Measurements from ENCODE around the gene C11orf97.
A peak's percentile ranks its signal among the peaks of the same experiment; 100 is the strongest.
"Not testable (repeated sequence)": the region's sequence is repeated elsewhere in the genome, so short reads cannot be mapped to it uniquely, and the experiment has no call there.

Gene C11orf97

DNA sequence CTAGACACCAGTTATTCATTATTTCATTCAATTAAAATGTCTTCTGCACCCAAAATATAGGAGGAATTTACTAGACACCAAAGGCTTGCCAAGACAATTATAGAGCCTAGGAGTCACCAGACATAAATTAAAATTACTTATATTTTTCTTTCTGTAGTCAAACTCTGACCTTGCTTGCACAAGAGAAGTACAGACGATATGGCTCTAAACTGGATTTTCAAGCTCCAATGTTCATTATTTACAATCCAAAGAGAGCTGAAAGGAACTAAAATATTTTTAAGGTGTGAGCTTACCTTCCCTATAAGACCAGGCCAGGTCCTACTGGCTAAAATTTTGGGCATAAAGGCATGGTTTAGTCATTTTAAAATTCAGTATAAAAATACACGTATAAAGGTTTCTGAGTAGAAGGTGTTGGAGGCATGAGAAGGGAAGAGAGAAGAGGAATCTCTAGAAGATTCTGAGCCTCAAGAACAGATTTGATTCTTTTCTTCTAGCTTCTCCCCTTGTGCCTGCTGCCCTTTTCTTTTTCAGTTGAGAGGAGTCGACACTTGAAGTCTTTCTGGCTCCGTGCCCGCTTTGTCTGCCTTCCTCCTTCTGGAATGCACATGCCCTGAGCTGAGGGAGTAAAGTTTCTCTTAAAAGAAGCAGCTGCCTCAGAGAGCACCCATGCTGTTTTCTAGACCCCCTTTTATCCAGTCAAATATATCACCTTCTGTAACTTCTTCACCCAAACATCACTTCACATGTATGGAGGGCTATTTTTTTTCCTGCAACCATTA, 13.5 kb downstream of the C11orf97 start:
- DNase-seq, result no peak

DNA sequence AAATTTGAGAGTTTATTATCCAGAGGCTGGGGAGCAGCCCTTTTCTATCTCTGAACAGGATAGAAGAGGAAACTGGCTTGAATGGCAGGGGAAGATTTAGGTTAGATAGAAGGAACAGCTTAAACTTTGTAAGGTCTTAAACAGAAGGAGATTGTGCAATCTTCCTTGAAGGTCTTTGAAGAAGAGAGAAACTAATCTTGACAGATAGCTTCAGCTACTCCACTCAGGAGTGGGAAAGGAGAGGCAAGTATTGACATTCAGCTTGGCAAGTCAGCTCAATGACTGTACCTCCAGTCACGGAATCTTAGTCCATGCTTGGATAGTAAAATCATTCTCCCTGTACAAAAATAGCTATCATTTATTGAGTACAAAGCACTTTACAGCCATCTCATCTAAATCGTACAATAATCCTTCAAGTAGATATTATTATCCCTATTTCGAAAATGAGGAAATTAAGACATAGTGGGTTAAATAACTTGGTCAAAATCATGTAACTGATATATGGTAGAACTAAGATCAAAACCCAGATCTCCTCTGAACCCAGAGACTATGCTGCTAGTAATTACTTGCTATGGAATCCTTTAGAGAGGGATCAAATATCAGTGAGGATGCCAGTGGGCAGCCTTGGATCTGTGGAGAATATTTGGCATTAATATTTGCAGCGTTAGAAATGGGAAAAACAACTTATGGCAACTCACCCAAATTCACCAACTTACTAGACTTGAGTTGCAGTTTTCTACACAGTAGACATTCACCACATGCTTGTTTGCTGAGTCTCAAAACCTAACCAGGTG, 14.6 kb downstream of the C11orf97 start:
- DNase-seq, result no peak

DNA sequence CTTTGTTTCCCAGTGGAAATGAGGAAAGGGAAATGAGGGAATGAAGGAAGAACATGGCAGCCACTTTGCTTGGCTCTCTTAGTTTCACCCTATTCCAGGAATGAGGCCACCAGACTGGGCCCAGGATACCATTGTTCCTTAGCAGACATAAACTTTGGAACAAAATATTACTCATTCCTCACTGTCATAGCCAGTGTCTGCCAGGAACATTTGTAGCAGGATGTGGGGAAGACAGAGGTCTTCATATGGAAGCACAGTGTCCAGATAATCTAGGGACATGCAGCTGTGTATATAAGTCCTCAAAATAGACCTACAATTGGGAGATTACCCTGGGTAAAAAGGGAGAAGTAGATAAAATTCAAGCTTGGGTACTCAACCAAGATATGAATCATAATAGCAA, 16.3 kb downstream of the C11orf97 start:
- DNase-seq, result no peak

GRCh38 chr11:94532211-94532610, 19.9 kb downstream of the C11orf97 start:
- no peak for DNase-seq

DNA sequence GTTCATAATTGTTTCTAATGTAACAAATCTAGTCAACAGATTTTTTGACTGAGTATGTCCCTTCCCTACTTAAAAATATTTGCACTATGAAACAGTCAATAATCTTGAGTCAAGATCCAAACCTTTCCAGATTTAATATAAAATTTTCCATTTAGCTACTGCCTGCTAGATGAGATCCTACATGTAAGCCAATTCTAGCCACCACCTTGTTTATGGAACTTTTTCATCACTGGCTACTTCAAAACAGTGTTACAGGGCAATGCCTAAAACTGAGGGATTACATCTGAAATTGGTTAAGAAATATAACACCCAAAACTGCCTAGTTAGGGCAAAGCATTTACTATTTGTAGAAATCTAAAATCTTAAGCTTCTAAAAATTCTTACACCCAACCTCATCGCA, 20.9 kb downstream of the C11orf97 start:
- DNase-seq, result no peak

GRCh38 chr11:94533696-94534630, 21.7 kb downstream of the C11orf97 start:
- DNase-seq, result no peak

DNA sequence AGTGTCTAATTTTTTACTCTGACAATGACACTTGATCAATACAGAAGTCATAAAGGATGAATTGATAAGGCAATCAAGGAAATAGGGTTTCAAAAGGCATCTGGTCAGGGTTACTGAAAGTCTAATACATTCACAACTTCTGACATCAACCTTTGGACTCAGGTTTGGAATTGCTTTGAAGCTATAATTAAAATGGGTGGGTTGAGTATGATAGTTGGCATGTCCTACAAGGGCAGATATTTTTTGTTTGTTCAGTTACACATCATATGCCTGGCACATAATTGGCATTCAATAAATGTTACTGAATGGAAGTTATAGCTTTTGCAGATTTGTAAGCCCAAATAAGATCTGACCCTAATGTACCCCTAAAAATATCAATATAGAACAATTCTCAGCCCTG, 24.1 kb downstream of the C11orf97 start:
- no peak for DNase-seq

DNA sequence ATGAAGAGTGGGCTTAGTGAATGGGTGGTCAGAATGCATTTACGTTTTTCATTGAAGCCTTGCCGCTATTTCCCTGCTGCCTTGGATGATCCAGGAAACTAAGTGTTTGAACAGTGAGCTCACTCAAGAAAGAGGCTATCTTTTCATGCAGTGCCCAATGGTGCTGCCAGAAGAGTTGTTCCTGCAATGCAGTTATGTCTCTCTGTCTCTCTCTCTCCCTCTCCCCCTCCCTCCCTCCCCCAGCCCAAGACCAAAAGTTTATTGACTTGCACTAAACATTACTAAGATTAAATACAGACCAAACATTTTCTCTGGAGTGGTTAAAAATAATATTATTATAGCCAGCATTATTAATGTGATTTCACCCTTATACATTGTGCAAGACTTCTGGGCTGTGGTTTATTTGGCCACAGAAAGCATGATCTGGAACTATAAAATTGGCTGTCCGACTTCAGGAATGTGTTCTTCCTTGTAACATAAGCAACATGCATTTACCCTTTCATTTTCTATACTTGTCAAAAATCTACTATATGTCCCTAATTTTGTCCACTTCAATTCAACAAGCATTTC, 24.9 kb downstream of the C11orf97 start:
- DNase-seq, result no peak

- DNase-seq, result no peak
Measured at GRCh38 chr11:94539420-94539819, 27.2 kb downstream of the C11orf97 start.

GRCh38 chr11:94543695-94544645, 31.7 kb downstream of the C11orf97 start, which contains the start of gene FUT4:
TSS of gene FUT4 (plus strand) at chr11:94543921. CDS start at chr11:94544134, 213 bp downstream.
- peak; percentile 87 for DNase-seq

GRCh38 chr11:94544646-94545263, 32.5 kb downstream of the C11orf97 start:
- DNase-seq, result no peak

DNA sequence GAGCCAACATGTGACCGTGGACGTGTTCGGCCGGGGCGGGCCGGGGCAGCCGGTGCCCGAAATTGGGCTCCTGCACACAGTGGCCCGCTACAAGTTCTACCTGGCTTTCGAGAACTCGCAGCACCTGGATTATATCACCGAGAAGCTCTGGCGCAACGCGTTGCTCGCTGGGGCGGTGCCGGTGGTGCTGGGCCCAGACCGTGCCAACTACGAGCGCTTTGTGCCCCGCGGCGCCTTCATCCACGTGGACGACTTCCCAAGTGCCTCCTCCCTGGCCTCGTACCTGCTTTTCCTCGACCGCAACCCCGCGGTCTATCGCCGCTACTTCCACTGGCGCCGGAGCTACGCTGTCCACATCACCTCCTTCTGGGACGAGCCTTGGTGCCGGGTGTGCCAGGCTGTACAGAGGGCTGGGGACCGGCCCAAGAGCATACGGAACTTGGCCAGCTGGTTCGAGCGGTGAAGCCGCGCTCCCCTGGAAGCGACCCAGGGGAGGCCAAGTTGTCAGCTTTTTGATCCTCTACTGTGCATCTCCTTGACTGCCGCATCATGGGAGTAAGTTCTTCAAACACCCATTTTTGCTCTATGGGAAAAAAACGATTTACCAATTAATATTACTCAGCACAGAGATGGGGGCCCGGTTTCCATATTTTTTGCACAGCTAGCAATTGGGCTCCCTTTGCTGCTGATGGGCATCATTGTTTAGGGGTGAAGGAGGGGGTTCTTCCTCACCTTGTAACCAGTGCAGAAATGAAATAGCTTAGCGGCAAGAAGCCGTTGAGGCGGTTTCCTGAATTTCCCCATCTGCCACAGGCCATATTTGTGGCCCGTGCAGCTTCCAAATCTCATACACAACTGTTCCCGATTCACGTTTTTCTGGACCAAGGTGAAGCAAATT, 33.3 kb downstream of the C11orf97 start:
- DNase-seq, result peak; percentile 50

- DNase-seq, result no peak
Measured at GRCh38 chr11:94546162-94546470, 33.9 kb downstream of the C11orf97 start.

DNA sequence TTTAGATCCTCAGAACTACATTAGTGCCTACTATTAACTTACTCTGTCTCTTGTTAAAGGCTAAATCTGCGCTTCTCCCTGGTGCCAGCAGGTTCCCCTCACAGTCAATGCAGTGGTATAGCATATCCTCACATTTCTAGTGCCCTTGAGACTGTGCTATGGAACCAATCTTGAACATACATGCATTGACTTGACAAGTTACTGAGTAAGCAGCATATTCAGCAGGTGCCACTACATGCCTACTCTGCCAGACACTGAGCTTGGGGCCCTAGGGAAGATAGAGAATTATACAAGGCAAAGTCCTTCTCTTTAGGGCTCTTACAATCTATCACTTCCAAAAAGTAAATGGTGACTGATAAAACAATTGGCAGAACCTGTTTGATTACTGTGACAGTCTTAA, 34.6 kb downstream of the C11orf97 start:
- no peak for DNase-seq

- no peak for DNase-seq
Measured at GRCh38 chr11:94549146-94549545, 36.9 kb downstream of the C11orf97 start.

- DNase-seq, result no peak
Measured at GRCh38 chr11:94550513-94550912, 38.3 kb downstream of the C11orf97 start.

GRCh38 chr11:94553938-94554337, 41.7 kb downstream of the C11orf97 start:
- DNase-seq, result no peak

DNA sequence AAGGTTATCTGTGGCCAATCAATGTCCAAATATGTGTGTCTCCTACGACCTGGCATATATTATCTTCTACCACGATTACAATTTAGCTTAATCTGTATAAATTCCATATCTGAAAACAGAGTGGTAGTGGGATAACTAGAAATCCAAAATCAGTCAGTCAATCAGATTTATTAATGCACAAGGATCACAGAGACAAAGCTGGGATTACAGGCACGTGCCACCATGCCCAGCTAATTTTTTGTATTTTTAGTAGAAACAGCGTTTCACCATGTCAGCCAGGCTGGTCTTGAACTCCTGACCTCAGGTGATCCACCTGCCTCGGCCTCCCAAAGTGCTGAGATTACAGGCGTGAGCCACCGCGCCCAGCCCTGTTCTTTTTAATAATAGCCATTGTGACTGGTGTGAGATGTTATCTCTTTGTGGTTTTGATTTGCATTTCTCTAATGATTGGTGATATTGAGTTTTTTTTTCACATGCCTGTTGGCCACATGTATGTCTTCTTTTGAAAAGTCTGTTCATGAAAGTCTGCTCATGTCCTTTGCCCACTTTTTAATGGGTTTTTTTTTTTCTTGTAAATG, 43.6 kb downstream of the C11orf97 start:
- not testable (repeated sequence) for DNase-seq

DNA sequence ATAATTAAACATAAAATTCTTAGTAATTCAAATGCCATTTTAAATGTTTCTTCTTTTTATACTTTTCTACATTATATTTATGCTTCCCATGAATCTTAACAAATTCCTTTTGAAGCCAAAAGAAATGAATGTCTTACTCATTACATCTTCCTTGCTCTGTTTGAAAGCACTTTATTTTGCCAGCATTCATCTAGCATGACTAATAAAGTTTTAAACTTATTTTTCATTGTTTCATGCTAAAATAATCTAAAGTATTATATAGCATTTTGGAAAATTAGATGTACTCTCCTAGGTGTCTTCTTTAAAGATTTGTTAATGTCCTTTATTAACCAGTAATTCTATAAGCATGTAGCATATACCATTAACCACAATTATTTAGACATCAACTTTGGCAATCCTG, 45.2 kb downstream of the C11orf97 start:
- DNase-seq, result no peak

GRCh38 chr11:94557992-94558391, 45.7 kb downstream of the C11orf97 start:
- no peak for DNase-seq

Measured in activated CD8-positive, alpha-beta memory T cell treated with anti-CD3 and anti-CD28 coated beads, Interleukin-2, amount 50 U/mL, for 48 hours (primary cell).